ENCODE data around the gene PHTF2. TPM values are rescaled to one million over a fixed set of nuclear protein-coding genes. Genes with fewer than 3 reads are reported as not detected.
A peak's percentile ranks its signal among the peaks of the same experiment; 100 is the strongest.

The PHTF2 gene
- 10 to 100 TPM; 15.4 to 20.6 TPM for total RNA-seq
- 25.1 TPM for polyA plus RNA-seq (2013, experiment 1 of 2)
- polyA plus RNA-seq (2013, experiment 2 of 2) = 23.5 TPM
- long read RNA-seq, experiment 1, partial matches to known transcripts = 0 of 4 reads
- long read RNA-seq, experiment 1, other reads (novel, unspliced or antisense) = 2 of 4 reads
- long read RNA-seq, experiment 2, full-length matches to known transcripts = 16 of 26 reads
- long read RNA-seq, experiment 2, partial matches to known transcripts = 5 of 26 reads
- long read RNA-seq, experiment 2, other reads (novel, unspliced or antisense) = 5 of 26 reads
- long read RNA-seq, experiment 3, full-length matches to known transcripts = 30 of 44 reads
- long read RNA-seq, experiment 3, partial matches to known transcripts = 7 of 44 reads
- long read RNA-seq, experiment 3, other reads (novel, unspliced or antisense) = 7 of 44 reads
- long read RNA-seq, experiment 4, partial matches to known transcripts = 0 of 5 reads
- long read RNA-seq, experiment 4, other reads (novel, unspliced or antisense) = 1 of 5 reads

DNA sequence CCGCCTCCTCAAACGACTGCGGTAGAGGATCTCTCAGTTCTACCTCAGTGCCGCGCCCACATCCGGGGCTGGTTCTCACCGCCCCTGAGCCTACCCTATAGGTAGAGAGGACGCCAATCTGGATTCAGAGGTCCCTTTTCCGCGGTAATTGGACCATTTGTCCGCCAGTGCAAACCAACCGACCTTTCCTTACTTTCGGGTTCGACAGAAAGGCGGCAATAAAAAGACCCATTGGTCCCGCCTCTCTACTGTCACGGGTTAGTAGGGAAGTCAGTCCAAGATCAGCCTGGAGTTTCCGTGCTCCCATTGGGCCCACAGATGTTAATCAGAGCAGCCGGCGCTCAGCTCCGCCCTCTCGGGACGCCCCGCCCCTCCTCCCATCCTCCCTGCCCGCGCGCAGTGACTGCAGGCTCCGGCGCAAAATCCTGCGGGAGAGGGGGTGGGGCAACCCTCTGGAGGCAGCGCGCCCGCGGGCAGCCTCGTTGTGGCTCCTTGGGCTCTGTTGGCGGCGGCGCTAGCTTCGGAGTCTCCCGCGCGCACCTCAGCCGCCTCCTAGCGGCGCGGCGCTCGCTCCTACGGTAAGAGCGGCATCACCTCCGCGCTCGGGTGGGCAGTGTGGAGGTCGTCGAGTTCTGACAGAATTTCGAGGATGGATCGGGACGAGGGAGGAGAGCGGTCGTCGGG lies at the start of gene PHTF2, which contains the start of gene TMEM60:
Gene PHTF2, plus strand, starts transcription at position 380 of the 684 bp plus-strand sequence.
Gene TMEM60, minus strand, starts transcription at position 41 of the 684 bp plus-strand sequence. CDS start 4,061 bp downstream, outside the sequence.
- H3K4me3 Mint-ChIP-seq = peak within 1 kb of the TSS; percentile 97
- TF ChIP-seq, protein P1, sequence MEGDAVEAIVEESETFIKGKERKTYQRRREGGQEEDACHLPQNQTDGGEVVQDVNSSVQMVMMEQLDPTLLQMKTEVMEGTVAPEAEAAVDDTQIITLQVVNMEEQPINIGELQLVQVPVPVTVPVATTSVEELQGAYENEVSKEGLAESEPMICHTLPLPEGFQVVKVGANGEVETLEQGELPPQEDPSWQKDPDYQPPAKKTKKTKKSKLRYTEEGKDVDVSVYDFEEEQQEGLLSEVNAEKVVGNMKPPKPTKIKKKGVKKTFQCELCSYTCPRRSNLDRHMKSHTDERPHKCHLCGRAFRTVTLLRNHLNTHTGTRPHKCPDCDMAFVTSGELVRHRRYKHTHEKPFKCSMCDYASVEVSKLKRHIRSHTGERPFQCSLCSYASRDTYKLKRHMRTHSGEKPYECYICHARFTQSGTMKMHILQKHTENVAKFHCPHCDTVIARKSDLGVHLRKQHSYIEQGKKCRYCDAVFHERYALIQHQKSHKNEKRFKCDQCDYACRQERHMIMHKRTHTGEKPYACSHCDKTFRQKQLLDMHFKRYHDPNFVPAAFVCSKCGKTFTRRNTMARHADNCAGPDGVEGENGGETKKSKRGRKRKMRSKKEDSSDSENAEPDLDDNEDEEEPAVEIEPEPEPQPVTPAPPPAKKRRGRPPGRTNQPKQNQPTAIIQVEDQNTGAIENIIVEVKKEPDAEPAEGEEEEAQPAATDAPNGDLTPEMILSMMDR (conservative IDR thresholded peaks at IDR 0.05) = peak; percentile 75
- H3K4me3 ChIP-seq (ENCODE audit: low read length) = peak within 1 kb of the TSS; percentile 88
- H3K9me3 ChIP-seq (ENCODE audit: control insufficient read depth, low read length) = no peaks in the 10 kb centered on the region
- no peaks in the 10 kb centered on the region for H3K9me3 Mint-ChIP-seq
- H3K36me3 ChIP-seq (ENCODE audit: control insufficient read depth, insufficient read depth, low read length) = peaks cover 13% of the 10 kb centered on the region
- H3K4me1 ChIP-seq (ENCODE audit: control insufficient read depth, insufficient read depth, low read length) = peaks cover 8% of the 10 kb centered on the region
- peaks cover 13% of the 10 kb centered on the region for H3K36me3 Mint-ChIP-seq (ENCODE audit: low read depth)
- peaks cover 25% of the 10 kb centered on the region for H3K4me1 Mint-ChIP-seq
- H3K27ac ChIP-seq (ENCODE audit: low read depth, low read length) = peak within 1 kb of the TSS; percentile 76
- H3K27me3 Mint-ChIP-seq (ENCODE audit: insufficient read depth) = no peaks in the 10 kb centered on the region
- WGBS, 2 experiments (ENCODE audit: insufficient coverage in 1 of 2, insufficient read length in 1 of 2) = 0 to 1% methylated on average over 15 to 61 of the region's 61 CpGs
- peak; percentile 100 for DNase-seq
- no peaks in the 10 kb centered on the region for H3K27me3 ChIP-seq (ENCODE audit: control insufficient read depth, insufficient read depth, low read length, poor library complexity, severe bottlenecking)
- H3K27ac Mint-ChIP-seq = peak within 1 kb of the TSS; percentile 97
- peak within 1 kb of the TSS; percentile 69 for H3K9ac ChIP-seq (ENCODE audit: extremely low read depth, low read length, poor library complexity, severe bottlenecking)

DNA sequence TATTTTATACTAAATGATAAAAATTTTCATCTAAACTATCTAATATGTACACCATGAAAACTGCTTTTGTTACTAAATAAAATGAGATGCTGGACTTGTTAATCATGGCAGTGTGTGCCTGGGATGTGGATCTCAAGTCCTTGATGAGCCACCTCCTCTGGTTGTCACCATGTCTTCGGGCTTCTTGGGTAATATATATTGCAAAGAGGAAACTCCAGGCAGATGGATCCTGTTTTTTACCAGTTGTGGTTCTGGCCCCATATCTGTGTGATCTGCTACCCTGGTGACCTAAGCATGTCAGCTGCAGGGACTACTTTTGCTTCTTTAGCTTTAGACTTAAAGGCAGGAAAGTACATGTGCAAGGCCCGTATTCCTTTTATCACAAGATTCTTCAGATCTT lies 46.6 kb upstream of the PHTF2 start:
- H3K4me1 Mint-ChIP-seq = peaks cover 2% of the 10 kb centered on the region

DNA sequence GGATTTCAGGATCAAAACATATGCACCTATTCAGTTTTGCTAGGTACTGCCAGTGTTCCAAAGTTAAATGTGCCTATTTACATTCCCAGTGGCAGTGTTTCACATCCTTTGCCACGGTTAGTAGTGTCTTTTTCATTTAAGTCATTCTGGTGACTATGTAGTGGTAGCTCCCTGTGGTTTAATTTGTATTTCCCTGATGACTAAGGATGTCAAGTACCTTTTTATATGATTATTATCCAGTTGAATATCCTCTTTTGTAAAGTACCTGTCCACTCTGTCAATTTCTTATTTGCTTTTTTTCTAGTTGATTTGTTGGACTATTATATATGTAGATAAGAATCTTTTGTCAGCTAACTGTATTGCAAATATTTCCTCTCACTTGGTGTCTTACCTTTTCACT lies 45.4 kb upstream of the PHTF2 start:
- Mint-ChIP-seq H3K4me1 (peaks cover 2% of the 10 kb centered on the region), H3K27ac (no peak overlapping the region), H3K9me3 (no peaks in the 10 kb centered on the region), H3K27me3 (ENCODE audit: insufficient read depth) (no peaks in the 10 kb centered on the region), H3K36me3 (ENCODE audit: low read depth) (peaks cover 29% of the 10 kb centered on the region), H3K4me3 (no peak overlapping the region)
- Histone ChIP-seq H3K36me3 (ENCODE audit: control insufficient read depth, insufficient read depth, low read length) (peaks cover 17% of the 10 kb centered on the region), H3K9me3 (ENCODE audit: control insufficient read depth, low read length) (no peaks in the 10 kb centered on the region), H3K4me1 (ENCODE audit: control insufficient read depth, insufficient read depth, low read length) (no peaks in the 10 kb centered on the region), H3K9ac (ENCODE audit: extremely low read depth, low read length, poor library complexity, severe bottlenecking) (no peak overlapping the region), H3K4me3 (ENCODE audit: low read length) (no peak overlapping the region), H3K27ac (ENCODE audit: low read depth, low read length) (no peak overlapping the region), H3K27me3 (ENCODE audit: control insufficient read depth, insufficient read depth, low read length, poor library complexity, severe bottlenecking) (no peaks in the 10 kb centered on the region)
- no peak for DNase-seq
- TF ChIP-seq, protein P1 (conservative IDR thresholded peaks at IDR 0.05) = no peak
- WGBS, 2 experiments (ENCODE audit: insufficient coverage in 1 of 2, insufficient read length in 1 of 2) = 92% methylated on average over 1 of the region's 1 CpG; no CpG with 5 or more reads in 1 of the 2 experiments

More for the DNA sequence above, 46.6 kb upstream of the PHTF2 start:
- Mint-ChIP-seq H3K36me3 (ENCODE audit: low read depth) (peaks cover 33% of the 10 kb centered on the region), H3K4me3 (no peak overlapping the region), H3K27me3 (ENCODE audit: insufficient read depth) (no peaks in the 10 kb centered on the region), H3K9me3 (no peaks in the 10 kb centered on the region), H3K27ac (no peak overlapping the region)
- Histone ChIP-seq H3K27me3 (ENCODE audit: control insufficient read depth, insufficient read depth, low read length, poor library complexity, severe bottlenecking) (no peaks in the 10 kb centered on the region), H3K9me3 (ENCODE audit: control insufficient read depth, low read length) (peaks cover 4% of the 10 kb centered on the region), H3K36me3 (ENCODE audit: control insufficient read depth, insufficient read depth, low read length) (peaks cover 17% of the 10 kb centered on the region), H3K27ac (ENCODE audit: low read depth, low read length) (no peak overlapping the region), H3K4me3 (ENCODE audit: low read length) (no peak overlapping the region), H3K9ac (ENCODE audit: extremely low read depth, low read length, poor library complexity, severe bottlenecking) (no peak overlapping the region), H3K4me1 (ENCODE audit: control insufficient read depth, insufficient read depth, low read length) (no peaks in the 10 kb centered on the region)
- no peak for DNase-seq
- TF ChIP-seq, protein P1 (conservative IDR thresholded peaks at IDR 0.05) = no peak
- WGBS, 2 experiments (ENCODE audit: insufficient coverage in 1 of 2, insufficient read length in 1 of 2) = 78 to 93% methylated on average over 1 to 2 of the region's 2 CpGs
